NB4 (cell line): ENCODE results near the gene CRNN.

ENCODE experiments used
- MYC ChIP-seq: IDR thresholded peaks from 2 replicates; pipeline ENCODE4 v1.6.1; 2011; ENCODE audit warnings: low read depth, low read length
- POLR2A ChIP-seq: IDR thresholded peaks from 2 replicates; pipeline ENCODE4 v1.6.1; 2011; ENCODE audit warnings: mild to moderate bottlenecking; ENCODE audit not compliant: insufficient read length; ENCODE audit errors: extremely low read depth
- TF ChIP-seq, protein P1 (sequence below): IDR thresholded peaks from one replicate; pipeline ENCODE4 v1.5.1; 2012; ENCODE audit warnings: low read depth, low read length
- TF ChIP-seq, protein P2 (sequence below): IDR thresholded peaks from 2 replicates; pipeline ENCODE4 v1.6.1; 2011; ENCODE audit warnings: low read depth, low read length

DNA sequence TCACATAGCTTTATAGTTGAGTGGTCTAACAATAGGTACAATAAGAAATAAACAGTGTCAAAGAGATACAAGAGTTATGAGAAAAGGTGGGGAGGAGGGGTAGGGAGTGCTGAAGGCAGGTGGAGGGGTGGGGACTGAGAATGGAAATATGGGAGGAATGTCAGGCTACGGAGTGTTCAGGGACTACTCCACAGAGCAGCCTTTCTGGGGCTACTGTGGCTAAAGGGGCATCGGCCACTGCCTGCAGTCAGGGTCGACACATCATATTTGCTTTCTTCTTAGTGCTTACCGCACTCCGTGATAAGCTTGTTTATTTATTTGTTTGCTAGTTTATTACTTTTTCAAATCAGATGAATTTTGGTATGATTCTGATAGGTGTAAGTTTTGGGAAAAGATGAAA is 34.4 kb upstream of the CRNN start:
- TF ChIP-seq, protein P1, sequence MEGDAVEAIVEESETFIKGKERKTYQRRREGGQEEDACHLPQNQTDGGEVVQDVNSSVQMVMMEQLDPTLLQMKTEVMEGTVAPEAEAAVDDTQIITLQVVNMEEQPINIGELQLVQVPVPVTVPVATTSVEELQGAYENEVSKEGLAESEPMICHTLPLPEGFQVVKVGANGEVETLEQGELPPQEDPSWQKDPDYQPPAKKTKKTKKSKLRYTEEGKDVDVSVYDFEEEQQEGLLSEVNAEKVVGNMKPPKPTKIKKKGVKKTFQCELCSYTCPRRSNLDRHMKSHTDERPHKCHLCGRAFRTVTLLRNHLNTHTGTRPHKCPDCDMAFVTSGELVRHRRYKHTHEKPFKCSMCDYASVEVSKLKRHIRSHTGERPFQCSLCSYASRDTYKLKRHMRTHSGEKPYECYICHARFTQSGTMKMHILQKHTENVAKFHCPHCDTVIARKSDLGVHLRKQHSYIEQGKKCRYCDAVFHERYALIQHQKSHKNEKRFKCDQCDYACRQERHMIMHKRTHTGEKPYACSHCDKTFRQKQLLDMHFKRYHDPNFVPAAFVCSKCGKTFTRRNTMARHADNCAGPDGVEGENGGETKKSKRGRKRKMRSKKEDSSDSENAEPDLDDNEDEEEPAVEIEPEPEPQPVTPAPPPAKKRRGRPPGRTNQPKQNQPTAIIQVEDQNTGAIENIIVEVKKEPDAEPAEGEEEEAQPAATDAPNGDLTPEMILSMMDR, result no peak
- no peak for TF ChIP-seq POLR2A
- TF ChIP-seq, protein P2, sequence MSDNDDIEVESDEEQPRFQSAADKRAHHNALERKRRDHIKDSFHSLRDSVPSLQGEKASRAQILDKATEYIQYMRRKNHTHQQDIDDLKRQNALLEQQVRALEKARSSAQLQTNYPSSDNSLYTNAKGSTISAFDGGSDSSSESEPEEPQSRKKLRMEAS, result no peak
- TF ChIP-seq MYC, result no peak
